ENCODE data around the gene EFEMP1. TPM values are rescaled to one million over a fixed set of nuclear protein-coding genes. Genes with fewer than 3 reads are reported as not detected.
"Not testable (repeated sequence)": the region's sequence is repeated elsewhere in the genome, so short reads cannot be mapped to it uniquely, and the experiment has no call there.

EFEMP1 gene
- total RNA-seq, 4 donors from 2014 or later: 11.2 to 68.3 (median 41.8) TPM

GRCh38 chr2:55827855-55828254 lies 95.7 kb downstream of the EFEMP1 start:
- 71 to 76% methylated on average over 1 of the region's 1 CpG for WGBS, 2 donors
- no peak for TF ChIP-seq POLR2A (IDR thresholded peaks at IDR 0.05)
- TF ChIP-seq CTCF (IDR thresholded peaks at IDR 0.05): no peak
- Histone ChIP-seq H3K4me1 (no peaks in the 10 kb centered on the region), H3K9me3 (no peaks in the 10 kb centered on the region), H3K4me3 (no peak overlapping the region), H3K27me3 (no peaks in the 10 kb centered on the region), H3K36me3 (no peaks in the 10 kb centered on the region), H3K27ac (no peak overlapping the region)
- DNase-seq: no peak
- intact Hi-C loops (cut with DNase I): no loop called here

GRCh38 chr2:55827428-55827827 lies 96.2 kb downstream of the EFEMP1 start:
- H3K36me3 ChIP-seq; H3K4me1 ChIP-seq; H3K27me3 ChIP-seq; H3K4me3 ChIP-seq; H3K27ac ChIP-seq; H3K9me3 ChIP-seq; DNase-seq; intact Hi-C loops (cut with DNase I): not testable (repeated sequence)
- WGBS, 2 donors: 86 to 100% methylated on average over 2 of the region's 2 CpGs

GRCh38 chr2:55826246-55826645 lies 97.3 kb downstream of the EFEMP1 start:
- no peak for DNase-seq
- 67 to 100% methylated on average over 1 of the region's 6 CpGs for WGBS, 2 donors
- H3K4me1 ChIP-seq: no peaks in the 10 kb centered on the region
- H3K27me3 ChIP-seq: no peaks in the 10 kb centered on the region
- TF ChIP-seq CTCF (IDR thresholded peaks at IDR 0.05): no peak
- no peak for TF ChIP-seq POLR2A (IDR thresholded peaks at IDR 0.05)
- H3K27ac ChIP-seq: no peak overlapping the region
- no peak overlapping the region for H3K4me3 ChIP-seq
- no peaks in the 10 kb centered on the region for H3K9me3 ChIP-seq
- intact Hi-C loops (cut with DNase I): no loop called here
- no peaks in the 10 kb centered on the region for H3K36me3 ChIP-seq

- TF ChIP-seq CTCF (IDR thresholded peaks at IDR 0.05) (no peak), POLR2A (IDR thresholded peaks at IDR 0.05) (no peak)
- no peak overlapping the region for H3K27ac ChIP-seq
- no peaks in the 10 kb centered on the region for H3K27me3 ChIP-seq
- intact Hi-C loops (cut with DNase I): no loop called here
- no peaks in the 10 kb centered on the region for H3K4me1 ChIP-seq
- no peaks in the 10 kb centered on the region for H3K9me3 ChIP-seq
- no peak overlapping the region for H3K4me3 ChIP-seq
- 100% methylated on average over 3 of the region's 14 CpGs; no CpG with 5 or more reads in 1 of the 2 donors for WGBS, 2 donors
- H3K36me3 ChIP-seq: no peaks in the 10 kb centered on the region
- no peak for DNase-seq
These were observed 99.0 kb downstream of the EFEMP1 start for GRCh38 chr2:55824551-55825096.

Other genes starting within 250 kb of the EFEMP1 start
- gene PNPT1, start 229.9 kb downstream of the EFEMP1 start, total RNA-seq: 10 to 100 TPM in 3 of 4 donors, 1 to 10 TPM in 1; 6.6 to 18.3 (median 14.3) TPM

Data from esophagus squamous epithelium (tissue), 5 donors.